ENCODE data around the gene ATP8B3.

DNA sequence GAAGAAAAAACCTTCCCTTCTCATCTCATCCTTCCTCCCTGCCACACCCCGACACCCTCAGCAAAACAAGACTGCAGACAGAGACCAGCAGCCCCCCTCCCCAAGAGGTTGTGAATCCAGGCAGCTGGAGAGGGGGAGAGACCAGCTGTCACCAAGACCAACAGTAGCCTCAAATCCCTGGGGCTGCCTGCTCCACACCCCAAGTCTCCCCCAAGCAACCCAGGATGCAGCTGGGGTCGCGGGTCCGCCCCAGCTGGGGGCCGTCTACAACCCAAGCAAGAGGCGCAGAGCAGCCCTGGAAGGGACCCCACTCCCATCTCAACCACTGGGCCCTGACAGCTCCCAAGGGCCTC is 44.2 kb upstream of the ATP8B3 start:
- TF ChIP-seq POLR2A (IDR thresholded peaks at IDR 0.05; ENCODE audit: low read depth, low read length) (no peak; the same call in 1 of the 2 replicates), POLR2AphosphoS5 (IDR thresholded peaks at IDR 0.05; ENCODE audit: low read depth, low read length) (no peak), SPI1 (IDR thresholded peaks at IDR 0.05; ENCODE audit: low read depth, low read length) (no peak), TAF1 (IDR thresholded peaks at IDR 0.05; ENCODE audit: low read depth, low read length) (no peak)
